HL-60 (cell line): ENCODE measurements around the gene RBPJ.

Experiments used
- DNase-seq, 2 experiments: peaks; one replicate each; pipeline ENCODE4 v3.0.0-alpha.2; 2010 to 2020; ENCODE audit warnings: low read depth in 1 of 2, low spot score in 1 of 2
- H3K27ac ChIP-seq: fragments of 250-450 bp; sonication (Bioruptor Pico); replicated peaks from 2 replicates; pipeline ENCODE4 v1.5.1; 2020; ENCODE audit warnings: mild to moderate bottlenecking, moderate library complexity
- H3K27me3 ChIP-seq: fragments of 250-450 bp; sonication (Bioruptor Pico); 2 replicates; pipeline ENCODE4 v1.5.1; 2021; ENCODE audit warnings: mild to moderate bottlenecking, moderate library complexity; ENCODE audit not compliant: insufficient read depth, poor library complexity, severe bottlenecking
- H3K4me3 ChIP-seq: replicated peaks from 2 replicates; pipeline ENCODE4 v1.5.1; 2011; ENCODE audit warnings: mild to moderate bottlenecking, control low read depth, low read length; ENCODE audit not compliant: insufficient read depth
- GABPA ChIP-seq: IDR thresholded peaks from 2 replicates; pipeline ENCODE4 v1.6.1; 2012; ENCODE audit warnings: low read depth
- POLR2AphosphoS5 ChIP-seq: IDR thresholded peaks from 2 replicates; pipeline ENCODE4 v1.6.1; 2012; ENCODE audit warnings: low read depth
- SPI1 ChIP-seq: IDR thresholded peaks from 2 replicates; pipeline ENCODE4 v1.6.1; 2012; ENCODE audit warnings: low read depth, mild to moderate bottlenecking, borderline replicate concordance
- TF ChIP-seq, protein P1 (sequence below): IDR thresholded peaks from one replicate; pipeline ENCODE4 v1.5.1; 2011; ENCODE audit warnings: low read length, control low read depth, inconsistent platforms; ENCODE audit not compliant: insufficient read depth
- TF ChIP-seq, protein P2 (sequence below): IDR thresholded peaks from 2 replicates; pipeline ENCODE4 v1.6.1; 2012; ENCODE audit warnings: low read depth; ENCODE audit not compliant: insufficient replicate concordance

The RBPJ gene

DNA sequence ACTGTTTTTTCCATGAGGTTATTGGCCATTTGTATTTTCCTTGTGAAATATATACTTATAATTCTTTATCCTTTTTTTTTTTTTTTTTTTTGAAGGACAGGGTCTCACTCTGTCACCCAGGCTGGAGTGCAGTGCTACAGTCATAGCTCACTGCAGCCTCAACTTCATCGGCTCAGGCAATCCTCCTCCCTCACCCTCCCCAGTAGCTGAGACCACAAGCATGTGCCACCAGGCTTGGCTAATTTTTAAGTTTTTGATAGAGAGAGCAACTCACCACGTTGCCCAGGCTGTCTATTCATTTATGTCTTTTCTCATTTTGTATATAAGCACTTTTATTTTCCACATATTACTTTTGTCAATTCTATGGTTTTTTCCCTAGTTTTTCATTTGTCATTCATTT is 16.8 kb downstream of the RBPJ start:
- Histone ChIP-seq H3K4me3 (no peak overlapping the region), H3K27me3 (no peaks in the 10 kb centered on the region), H3K27ac (no peak overlapping the region)
- DNase-seq = no peak
- TF ChIP-seq POLR2AphosphoS5 = no peak
- TF ChIP-seq, protein P1, sequence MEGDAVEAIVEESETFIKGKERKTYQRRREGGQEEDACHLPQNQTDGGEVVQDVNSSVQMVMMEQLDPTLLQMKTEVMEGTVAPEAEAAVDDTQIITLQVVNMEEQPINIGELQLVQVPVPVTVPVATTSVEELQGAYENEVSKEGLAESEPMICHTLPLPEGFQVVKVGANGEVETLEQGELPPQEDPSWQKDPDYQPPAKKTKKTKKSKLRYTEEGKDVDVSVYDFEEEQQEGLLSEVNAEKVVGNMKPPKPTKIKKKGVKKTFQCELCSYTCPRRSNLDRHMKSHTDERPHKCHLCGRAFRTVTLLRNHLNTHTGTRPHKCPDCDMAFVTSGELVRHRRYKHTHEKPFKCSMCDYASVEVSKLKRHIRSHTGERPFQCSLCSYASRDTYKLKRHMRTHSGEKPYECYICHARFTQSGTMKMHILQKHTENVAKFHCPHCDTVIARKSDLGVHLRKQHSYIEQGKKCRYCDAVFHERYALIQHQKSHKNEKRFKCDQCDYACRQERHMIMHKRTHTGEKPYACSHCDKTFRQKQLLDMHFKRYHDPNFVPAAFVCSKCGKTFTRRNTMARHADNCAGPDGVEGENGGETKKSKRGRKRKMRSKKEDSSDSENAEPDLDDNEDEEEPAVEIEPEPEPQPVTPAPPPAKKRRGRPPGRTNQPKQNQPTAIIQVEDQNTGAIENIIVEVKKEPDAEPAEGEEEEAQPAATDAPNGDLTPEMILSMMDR = no peak
- TF ChIP-seq SPI1 = no peak
- TF ChIP-seq, protein P2, sequence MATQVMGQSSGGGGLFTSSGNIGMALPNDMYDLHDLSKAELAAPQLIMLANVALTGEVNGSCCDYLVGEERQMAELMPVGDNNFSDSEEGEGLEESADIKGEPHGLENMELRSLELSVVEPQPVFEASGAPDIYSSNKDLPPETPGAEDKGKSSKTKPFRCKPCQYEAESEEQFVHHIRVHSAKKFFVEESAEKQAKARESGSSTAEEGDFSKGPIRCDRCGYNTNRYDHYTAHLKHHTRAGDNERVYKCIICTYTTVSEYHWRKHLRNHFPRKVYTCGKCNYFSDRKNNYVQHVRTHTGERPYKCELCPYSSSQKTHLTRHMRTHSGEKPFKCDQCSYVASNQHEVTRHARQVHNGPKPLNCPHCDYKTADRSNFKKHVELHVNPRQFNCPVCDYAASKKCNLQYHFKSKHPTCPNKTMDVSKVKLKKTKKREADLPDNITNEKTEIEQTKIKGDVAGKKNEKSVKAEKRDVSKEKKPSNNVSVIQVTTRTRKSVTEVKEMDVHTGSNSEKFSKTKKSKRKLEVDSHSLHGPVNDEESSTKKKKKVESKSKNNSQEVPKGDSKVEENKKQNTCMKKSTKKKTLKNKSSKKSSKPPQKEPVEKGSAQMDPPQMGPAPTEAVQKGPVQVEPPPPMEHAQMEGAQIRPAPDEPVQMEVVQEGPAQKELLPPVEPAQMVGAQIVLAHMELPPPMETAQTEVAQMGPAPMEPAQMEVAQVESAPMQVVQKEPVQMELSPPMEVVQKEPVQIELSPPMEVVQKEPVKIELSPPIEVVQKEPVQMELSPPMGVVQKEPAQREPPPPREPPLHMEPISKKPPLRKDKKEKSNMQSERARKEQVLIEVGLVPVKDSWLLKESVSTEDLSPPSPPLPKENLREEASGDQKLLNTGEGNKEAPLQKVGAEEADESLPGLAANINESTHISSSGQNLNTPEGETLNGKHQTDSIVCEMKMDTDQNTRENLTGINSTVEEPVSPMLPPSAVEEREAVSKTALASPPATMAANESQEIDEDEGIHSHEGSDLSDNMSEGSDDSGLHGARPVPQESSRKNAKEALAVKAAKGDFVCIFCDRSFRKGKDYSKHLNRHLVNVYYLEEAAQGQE = no peak
- TF ChIP-seq GABPA = no peak

DNA sequence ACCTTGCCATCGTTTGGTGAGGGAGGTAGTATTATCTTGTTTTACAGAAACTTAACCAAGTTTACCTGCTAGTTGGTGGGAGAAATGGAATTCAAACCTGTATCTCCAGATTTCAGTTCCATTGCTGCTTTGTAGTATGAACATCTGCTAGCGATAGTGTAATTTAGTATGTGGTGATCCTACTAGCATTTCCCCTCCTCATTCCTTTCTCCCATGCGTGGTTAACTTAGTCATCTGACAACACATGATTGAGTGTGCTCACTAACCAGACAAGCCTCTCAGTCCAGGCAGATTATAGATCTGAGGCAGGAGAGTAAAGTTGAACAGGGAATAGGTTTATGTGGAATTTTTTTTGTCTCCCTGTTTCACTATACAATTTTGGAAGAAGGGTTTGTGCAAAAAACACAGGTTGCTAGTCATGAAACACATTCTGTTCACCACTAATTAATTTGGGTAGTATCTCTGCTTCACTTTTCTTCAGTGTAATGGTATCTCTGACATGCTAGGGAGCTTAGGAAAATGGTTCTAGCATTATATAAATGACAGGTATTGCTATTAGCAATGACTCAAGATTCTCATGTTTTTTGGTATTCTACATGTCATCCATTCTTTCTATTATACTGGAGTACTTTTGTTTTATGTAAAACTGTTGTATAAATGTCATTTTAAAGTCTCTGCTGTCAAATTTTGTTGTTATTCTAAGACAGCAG is 21.7 kb downstream of the RBPJ start:
- H3K4me3 ChIP-seq = no peak overlapping the region
- TF ChIP-seq POLR2AphosphoS5 = no peak
- TF ChIP-seq, protein P2 = no peak
- TF ChIP-seq, protein P1 = no peak
- no peak for TF ChIP-seq SPI1
- TF ChIP-seq GABPA = no peak
- DNase-seq = no peak
- no peak overlapping the region for H3K27ac ChIP-seq
- H3K27me3 ChIP-seq = no peaks in the 10 kb centered on the region

DNA sequence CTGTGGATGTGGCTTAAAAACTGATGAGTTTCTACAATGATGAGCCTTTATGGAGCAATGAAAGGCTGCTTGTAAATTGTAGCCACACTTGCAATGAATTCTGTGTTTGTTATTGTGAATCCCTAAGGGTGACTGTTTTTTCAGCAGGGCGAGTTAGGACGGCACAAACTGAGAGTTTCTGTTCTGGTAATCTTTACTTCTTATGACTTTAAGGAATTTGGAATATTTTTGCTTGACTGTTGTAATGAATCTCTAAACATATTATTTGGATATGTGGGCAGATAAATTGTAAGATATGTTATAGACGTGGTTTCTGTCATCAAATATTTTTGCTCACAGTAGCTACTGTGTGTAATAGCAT is 22.2 kb downstream of the RBPJ start:
- no peak overlapping the region for H3K4me3 ChIP-seq
- no peaks in the 10 kb centered on the region for H3K27me3 ChIP-seq
- no peak overlapping the region for H3K27ac ChIP-seq
- no peak for DNase-seq
- TF ChIP-seq GABPA (no peak), SPI1 (no peak), POLR2AphosphoS5 (no peak)
- TF ChIP-seq, protein P2 = no peak
- TF ChIP-seq, protein P1 = no peak
